Neural cell (in vitro differentiated cells): ENCODE results near the gene TAX1BP3. TPM values are rescaled to one million over a fixed set of nuclear protein-coding genes. Genes with fewer than 3 reads are reported as not detected.
"Not testable (repeated sequence)": the region's sequence is repeated elsewhere in the genome, so short reads cannot be mapped to it uniquely, and the experiment has no call there.

Experiments used
- H2AFZ ChIP-seq: fragments of 200-600, 300-800 bp; sonication (generic), shearing (Covaris generic); 2 replicates; pipeline ENCODE4 v1.6.0; 2014; ENCODE audit warnings: low read depth, mild to moderate bottlenecking, antibody characterized with exemption, low read length, moderate library complexity
- H3F3A ChIP-seq: fragments of 200-600 bp; shearing (Covaris generic); 2 replicates; pipeline ENCODE4 v1.6.1; 2016; ENCODE audit warnings: mild to moderate bottlenecking, moderate library complexity, mixed read lengths, antibody characterized with exemption, low read length; ENCODE audit not compliant: insufficient read depth, poor library complexity, severe bottlenecking
- H3K27ac ChIP-seq: fragments of 200-600, 300-800 bp; sonication (generic), shearing (Covaris generic); 2 replicates; pipeline ENCODE4 v1.5.1; 2014; ENCODE audit warnings: mild to moderate bottlenecking, low read length, moderate library complexity
- H3K27me3 ChIP-seq: fragments of 300-800, 200-600 bp; sonication (generic), shearing (Covaris generic); 2 replicates; pipeline ENCODE4 v1.6.0; 2014; ENCODE audit warnings: mild to moderate bottlenecking, low read depth, low read length, moderate library complexity; ENCODE audit not compliant: insufficient read depth
- H3K36me3 ChIP-seq: fragments of 300-800, 200-600 bp; sonication (generic), shearing (Covaris generic); 2 replicates; pipeline ENCODE4 v1.5.1; 2014; ENCODE audit warnings: mild to moderate bottlenecking, antibody characterized with exemption, low read length, moderate library complexity; ENCODE audit not compliant: insufficient read depth
- H3K4me2 ChIP-seq: fragments of 300-800, 200-600 bp; sonication (generic), shearing (Covaris generic); 2 replicates; pipeline ENCODE4 v1.6.0; 2014; ENCODE audit warnings: mild to moderate bottlenecking, low read length
- H3K4me3 ChIP-seq: fragments of 300-800, 200-600 bp; sonication (generic), shearing (Covaris generic); 2 replicates; pipeline ENCODE4 v1.5.1; 2014; ENCODE audit warnings: mild to moderate bottlenecking, low read length, moderate library complexity
- H3K79me2 ChIP-seq: fragments of 200-600 bp; shearing (Covaris generic); replicated peaks from 2 replicates; pipeline ENCODE4 v1.6.0; 2014; ENCODE audit warnings: mild to moderate bottlenecking, low read length, moderate library complexity; ENCODE audit not compliant: insufficient read depth
- H3K9ac ChIP-seq: fragments of 300-800, 200-600 bp; sonication (generic), shearing (Covaris generic); 2 replicates; pipeline ENCODE4 v1.6.1; 2016; ENCODE audit warnings: mild to moderate bottlenecking, low read length, mixed read lengths
- H3K9me2 ChIP-seq: fragments of 200-600 bp; shearing (Covaris generic); 2 replicates; pipeline ENCODE4 v1.6.1; 2016; ENCODE audit warnings: mild to moderate bottlenecking, low read length, mixed read lengths; ENCODE audit not compliant: insufficient read depth
- H3K9me3 ChIP-seq: fragments of 200-600, 300-800 bp; sonication (generic), shearing (Covaris generic); 2 replicates; pipeline ENCODE4 v1.6.1; 2016; ENCODE audit warnings: mild to moderate bottlenecking, mixed run types, low read length, moderate library complexity, mixed read lengths
- H4K20me1 ChIP-seq: fragments of 200-600 bp; shearing (Covaris generic); 2 replicates; pipeline ENCODE4 v1.6.1; 2016; ENCODE audit warnings: mild to moderate bottlenecking, mixed run types; ENCODE audit not compliant: insufficient read depth
- CTCF ChIP-seq: fragments of 450-650 bp; IDR thresholded peaks from 2 replicates; pipeline ENCODE4 v1.5.1; 2014; ENCODE audit warnings: antibody characterized with exemption, mild to moderate bottlenecking, moderate library complexity; ENCODE audit not compliant: poor library complexity, severe bottlenecking
- EP300 ChIP-seq: fragments of 450-650 bp; conservative IDR thresholded peaks from 2 replicates; pipeline ENCODE4 v1.6.1; 2014; ENCODE audit warnings: antibody characterized with exemption, mild to moderate bottlenecking, moderate library complexity; ENCODE audit not compliant: poor library complexity, severe bottlenecking
- EZH2 ChIP-seq: fragments of 200-600, 300-800 bp; shearing (Covaris generic), sonication (generic); IDR thresholded peaks from 2 replicates; pipeline ENCODE4 v1.6.1; 2014; ENCODE audit warnings: antibody characterized with exemption, low read length, borderline replicate concordance, mild to moderate bottlenecking; ENCODE audit not compliant: insufficient read depth, poor library complexity, severe bottlenecking
- MXI1 ChIP-seq: fragments of 450-650 bp; conservative IDR thresholded peaks from 2 replicates; pipeline ENCODE4 v1.6.1; 2014; ENCODE audit warnings: antibody characterized with exemption, mild to moderate bottlenecking; ENCODE audit not compliant: poor library complexity, severe bottlenecking
- POLR2AphosphoS5 ChIP-seq: IDR thresholded peaks from 2 replicates; pipeline ENCODE4 v1.6.1; 2012
- RAD21 ChIP-seq: fragments of 450-650 bp; conservative IDR thresholded peaks from 2 replicates; pipeline ENCODE4 v1.6.1; 2014; ENCODE audit warnings: antibody characterized with exemption, mild to moderate bottlenecking, moderate library complexity
- SMC3 ChIP-seq: fragments of 450-650 bp; conservative IDR thresholded peaks from 2 replicates; pipeline ENCODE4 v1.6.1; 2014; ENCODE audit warnings: antibody characterized with exemption, mild to moderate bottlenecking, moderate library complexity; ENCODE audit not compliant: poor library complexity
- TAF1 ChIP-seq: IDR thresholded peaks from 2 replicates; pipeline ENCODE4 v1.6.1; 2012; ENCODE audit warnings: low read depth
- polyA plus RNA-seq: library from polyadenylated mRNA; depleted of rRNA; stranded (reverse); fragments of >200 nt; gene quantifications from 2 replicates; pipeline ENCODE4 v1.2.3, GENCODE V29; 2014
- TF ChIP-seq, protein P1 (sequence below): IDR thresholded peaks from 2 replicates; pipeline ENCODE4 v1.6.1; 2012; ENCODE audit warnings: borderline replicate concordance

Gene TAX1BP3
- polyA plus RNA-seq, 1 donor from 2014 or later, result 79.2 TPM

DNA sequence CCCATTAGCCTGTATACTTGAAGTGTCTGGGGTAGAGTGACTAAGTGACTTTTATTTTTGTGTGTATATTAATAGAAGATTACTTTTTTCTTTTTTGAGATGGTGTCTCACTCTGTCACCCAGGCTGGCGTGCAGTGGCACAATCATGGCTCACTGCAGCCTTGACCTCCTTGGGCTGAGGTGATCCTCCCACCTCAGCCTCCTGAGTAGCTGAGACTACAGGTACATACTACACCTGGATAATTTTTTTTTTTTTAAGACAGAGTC lies 37.3 kb upstream of the TAX1BP3 start:
- not testable (repeated sequence) for H3K36me3 ChIP-seq, H3K9ac ChIP-seq, H3K9me2 ChIP-seq, H3K27ac ChIP-seq, H3K4me3 ChIP-seq, H4K20me1 ChIP-seq, H3K79me2 ChIP-seq, H3K4me2 ChIP-seq, H2AFZ ChIP-seq, H3F3A ChIP-seq, H3K9me3 ChIP-seq, H3K27me3 ChIP-seq

DNA sequence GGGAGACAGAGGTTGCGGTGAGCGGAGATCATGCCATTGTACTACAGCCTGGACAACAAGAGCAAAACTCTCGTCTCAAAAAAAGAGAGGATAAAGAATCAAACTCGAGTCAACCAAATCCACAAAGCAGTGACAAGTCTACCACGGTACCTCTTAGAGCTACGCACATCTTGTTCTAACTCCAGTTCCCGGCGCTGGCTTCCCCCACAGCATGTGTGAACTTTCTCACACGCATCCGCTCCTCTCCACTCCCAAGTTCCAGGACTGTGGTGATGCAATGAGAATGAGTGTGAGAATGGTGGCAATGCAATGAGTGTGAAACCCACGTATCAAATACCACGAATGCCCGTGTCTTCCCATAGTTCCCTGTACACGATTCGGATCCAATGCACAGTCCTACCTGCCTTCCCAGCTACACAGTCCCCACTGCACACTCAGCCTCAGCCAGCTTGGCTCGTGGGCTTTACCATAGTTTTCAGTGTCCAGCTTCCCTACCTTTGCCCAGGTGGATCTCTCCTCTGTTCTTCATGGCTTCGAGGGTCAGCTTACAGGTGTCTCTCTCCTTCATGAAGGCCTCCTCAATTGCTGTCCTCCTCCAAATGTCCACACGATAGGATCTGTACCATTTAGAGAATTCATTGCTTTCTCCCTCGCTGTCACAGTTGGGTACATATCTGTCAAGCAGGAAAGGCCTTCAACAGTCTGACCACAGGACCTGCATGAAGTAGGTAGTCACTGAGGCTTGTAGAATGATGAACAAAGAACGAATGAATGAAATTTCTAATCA lies 36.7 kb upstream of the TAX1BP3 start:
- Histone ChIP-seq H3K9me3 (no peaks in the 10 kb centered on the region), H3K36me3 (no peaks in the 10 kb centered on the region), H2AFZ (no peak overlapping the region), H3K4me3 (no peak overlapping the region), H3K4me2 (no peak overlapping the region), H3K9ac (no peak overlapping the region), H3K27ac (no peak overlapping the region), H3F3A (no peaks in the 10 kb centered on the region), H4K20me1 (no peaks in the 10 kb centered on the region), H3K9me2 (no peaks in the 10 kb centered on the region), H3K27me3 (no peaks in the 10 kb centered on the region), H3K79me2 (no peaks in the 10 kb centered on the region)
- no peak for TF ChIP-seq SMC3
- no peak for TF ChIP-seq MXI1
- TF ChIP-seq EP300, result no peak
- TF ChIP-seq, protein P1, sequence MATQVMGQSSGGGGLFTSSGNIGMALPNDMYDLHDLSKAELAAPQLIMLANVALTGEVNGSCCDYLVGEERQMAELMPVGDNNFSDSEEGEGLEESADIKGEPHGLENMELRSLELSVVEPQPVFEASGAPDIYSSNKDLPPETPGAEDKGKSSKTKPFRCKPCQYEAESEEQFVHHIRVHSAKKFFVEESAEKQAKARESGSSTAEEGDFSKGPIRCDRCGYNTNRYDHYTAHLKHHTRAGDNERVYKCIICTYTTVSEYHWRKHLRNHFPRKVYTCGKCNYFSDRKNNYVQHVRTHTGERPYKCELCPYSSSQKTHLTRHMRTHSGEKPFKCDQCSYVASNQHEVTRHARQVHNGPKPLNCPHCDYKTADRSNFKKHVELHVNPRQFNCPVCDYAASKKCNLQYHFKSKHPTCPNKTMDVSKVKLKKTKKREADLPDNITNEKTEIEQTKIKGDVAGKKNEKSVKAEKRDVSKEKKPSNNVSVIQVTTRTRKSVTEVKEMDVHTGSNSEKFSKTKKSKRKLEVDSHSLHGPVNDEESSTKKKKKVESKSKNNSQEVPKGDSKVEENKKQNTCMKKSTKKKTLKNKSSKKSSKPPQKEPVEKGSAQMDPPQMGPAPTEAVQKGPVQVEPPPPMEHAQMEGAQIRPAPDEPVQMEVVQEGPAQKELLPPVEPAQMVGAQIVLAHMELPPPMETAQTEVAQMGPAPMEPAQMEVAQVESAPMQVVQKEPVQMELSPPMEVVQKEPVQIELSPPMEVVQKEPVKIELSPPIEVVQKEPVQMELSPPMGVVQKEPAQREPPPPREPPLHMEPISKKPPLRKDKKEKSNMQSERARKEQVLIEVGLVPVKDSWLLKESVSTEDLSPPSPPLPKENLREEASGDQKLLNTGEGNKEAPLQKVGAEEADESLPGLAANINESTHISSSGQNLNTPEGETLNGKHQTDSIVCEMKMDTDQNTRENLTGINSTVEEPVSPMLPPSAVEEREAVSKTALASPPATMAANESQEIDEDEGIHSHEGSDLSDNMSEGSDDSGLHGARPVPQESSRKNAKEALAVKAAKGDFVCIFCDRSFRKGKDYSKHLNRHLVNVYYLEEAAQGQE, result no peak
- no peak for TF ChIP-seq EZH2
- TF ChIP-seq TAF1, result no peak
- TF ChIP-seq RAD21, result no peak
- no peak for TF ChIP-seq POLR2AphosphoS5
- no peak for TF ChIP-seq CTCF

DNA sequence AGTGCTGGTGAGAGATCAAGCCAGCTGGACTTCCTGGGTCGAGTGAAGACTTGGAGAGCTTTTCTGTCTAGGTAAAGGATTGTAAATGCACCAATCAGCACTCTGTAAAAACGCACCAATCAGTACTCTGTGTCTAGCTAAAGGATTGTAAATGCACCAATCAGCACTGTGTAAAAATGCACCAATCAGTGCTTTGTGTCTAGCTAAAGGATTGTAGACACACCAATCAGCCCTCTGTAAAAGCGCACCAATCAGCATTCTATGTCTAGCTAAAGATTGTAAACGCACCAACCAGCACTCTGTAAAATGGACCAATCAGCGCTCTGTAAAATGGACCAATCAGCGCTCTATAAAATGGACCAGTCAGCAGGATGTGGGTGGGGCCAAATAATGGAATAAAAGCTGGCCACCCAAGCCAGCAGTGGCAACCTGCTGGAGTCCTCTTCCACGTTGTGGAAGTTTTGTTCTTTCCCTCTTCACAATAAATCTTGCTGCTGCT lies 33.7 kb upstream of the TAX1BP3 start:
- H3F3A ChIP-seq, H3K27me3 ChIP-seq, H3K9me2 ChIP-seq, H3K9ac ChIP-seq, H3K4me3 ChIP-seq, H2AFZ ChIP-seq, H4K20me1 ChIP-seq, H3K27ac ChIP-seq, H3K36me3 ChIP-seq, H3K4me2 ChIP-seq, H3K79me2 ChIP-seq, H3K9me3 ChIP-seq: not testable (repeated sequence)
